A673 (cell line): Measurements from ENCODE around the gene RIT1.

Experiments
- CTCF ChIP-seq: fragments of 300-800, 200-600 bp; sonication (generic); conservative IDR thresholded peaks from 2 replicates; pipeline ENCODE4 v1.5.1; 2017; ENCODE audit warnings: low read depth, mild to moderate bottlenecking, antibody characterized with exemption, low read length, moderate library complexity, mixed read lengths
- EZH2 ChIP-seq: fragments of 200-600 bp; sonication (generic); IDR thresholded peaks from 2 replicates; pipeline ENCODE4 v1.6.1; 2017; ENCODE audit warnings: borderline replicate concordance, low read depth, mild to moderate bottlenecking, mixed read lengths, antibody characterized with exemption, low read length; ENCODE audit not compliant: poor library complexity, severe bottlenecking

DNA sequence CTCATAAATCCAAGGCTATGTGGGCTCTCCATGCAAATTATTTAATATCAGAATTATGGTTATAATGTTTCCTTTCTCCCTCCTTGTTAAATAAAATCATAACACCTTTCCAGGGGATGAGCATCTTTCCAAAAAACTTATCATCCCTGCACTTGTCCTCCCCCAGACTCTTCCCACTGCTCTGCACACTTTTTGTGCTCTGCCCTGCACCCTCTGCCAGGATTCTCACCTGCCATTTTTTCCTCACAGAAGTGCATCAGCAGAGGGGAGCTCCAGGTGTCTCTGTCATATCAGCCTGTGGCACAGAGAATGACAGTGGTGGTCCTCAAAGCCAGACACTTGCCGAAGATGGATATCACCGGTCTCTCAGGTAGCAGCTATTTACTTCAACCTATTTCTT, 30.9 kb downstream of the RIT1 start:
- TF ChIP-seq CTCF (no peak), EZH2 (no peak)
